Germinal center (tissue), 1 donor: Measurements from ENCODE around the gene HOXB4.
A peak's percentile ranks its signal among the peaks of the same experiment; 100 is the strongest.

Experiments
- DNase-seq: peaks from one replicate; pipeline ENCODE4 v3.0.0; 2012; ENCODE audit warnings: mixed read lengths, low spot score

The HOXB4 gene

GRCh38 chr17:48601539-48602425 lies 23.6 kb upstream of the HOXB4 start:
- DNase-seq = no peak

DNA sequence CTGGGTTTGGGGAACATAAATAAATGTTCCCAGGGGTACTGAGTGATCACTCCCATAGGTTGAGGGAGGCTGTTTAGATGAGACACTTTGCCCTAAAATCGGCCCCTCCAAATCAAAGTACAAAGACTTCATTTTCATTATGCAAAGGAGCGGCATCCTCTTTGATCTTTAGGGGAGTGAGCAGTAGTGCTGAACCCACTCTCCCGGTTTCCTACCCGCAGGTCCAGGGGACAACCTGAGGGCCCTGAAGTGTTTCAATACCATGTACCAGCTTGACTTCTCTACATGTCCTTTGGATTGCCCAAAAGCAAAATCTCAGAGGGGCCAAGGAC lies 23.0 kb upstream of the HOXB4 start:
- DNase-seq = no peak

- DNase-seq = no peak
Measured at GRCh38 chr17:48600244-48601098, 22.3 kb upstream of the HOXB4 start.

- DNase-seq = no peak
Measured at GRCh38 chr17:48599354-48599753, 21.2 kb upstream of the HOXB4 start.

GRCh38 chr17:48598736-48599135 lies 20.6 kb upstream of the HOXB4 start:
- no peak for DNase-seq

DNA sequence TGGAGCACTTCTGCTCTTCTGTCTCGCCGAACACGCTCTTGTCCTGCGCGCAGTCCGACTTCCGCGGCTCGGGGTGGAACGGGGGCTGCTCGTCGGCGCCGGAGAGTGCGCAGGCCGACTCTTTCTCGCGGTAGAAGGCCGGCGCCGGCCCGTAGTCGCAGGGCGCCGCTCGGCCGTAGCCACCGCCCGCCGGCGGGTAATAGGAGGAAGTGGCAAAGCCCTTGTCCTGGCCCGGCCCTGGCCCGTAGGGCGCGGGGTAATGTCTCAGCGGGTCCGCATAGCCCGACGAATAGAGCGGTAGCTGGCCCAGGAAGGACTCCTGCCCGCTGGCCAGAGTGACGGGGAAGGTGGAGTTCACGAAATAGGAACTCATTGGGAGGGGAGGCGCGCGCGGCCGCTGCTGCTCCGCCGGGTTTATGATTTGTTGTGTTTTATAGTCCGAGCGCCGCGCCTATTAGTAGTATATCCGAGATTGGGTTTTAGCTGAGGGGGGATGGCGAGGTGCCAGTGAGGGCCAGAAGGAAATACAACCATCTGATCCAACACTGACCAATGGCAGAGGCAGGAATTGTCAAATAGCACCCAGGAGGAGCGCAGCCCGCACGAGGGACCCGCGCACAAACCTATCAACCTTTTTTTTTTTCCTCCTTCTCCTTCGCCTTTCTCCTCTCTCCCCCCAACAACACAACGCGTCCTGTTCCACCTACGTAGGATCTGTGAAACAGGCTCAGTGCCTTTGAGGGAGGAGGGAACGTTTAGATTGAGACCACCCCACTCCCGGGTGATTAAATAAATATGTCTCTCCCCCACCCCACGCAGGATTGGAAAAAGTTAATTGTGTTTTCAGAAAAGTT lies 19.9 kb upstream of the HOXB4 start:
- DNase-seq = peak; percentile 55

- DNase-seq = no peak
Measured at GRCh38 chr17:48597528-48597777, 19.3 kb upstream of the HOXB4 start.

- DNase-seq = no peak
Measured at GRCh38 chr17:48596735-48597527, 18.8 kb upstream of the HOXB4 start.

GRCh38 chr17:48596000-48596734 lies 18.0 kb upstream of the HOXB4 start:
- DNase-seq = no peak

DNA sequence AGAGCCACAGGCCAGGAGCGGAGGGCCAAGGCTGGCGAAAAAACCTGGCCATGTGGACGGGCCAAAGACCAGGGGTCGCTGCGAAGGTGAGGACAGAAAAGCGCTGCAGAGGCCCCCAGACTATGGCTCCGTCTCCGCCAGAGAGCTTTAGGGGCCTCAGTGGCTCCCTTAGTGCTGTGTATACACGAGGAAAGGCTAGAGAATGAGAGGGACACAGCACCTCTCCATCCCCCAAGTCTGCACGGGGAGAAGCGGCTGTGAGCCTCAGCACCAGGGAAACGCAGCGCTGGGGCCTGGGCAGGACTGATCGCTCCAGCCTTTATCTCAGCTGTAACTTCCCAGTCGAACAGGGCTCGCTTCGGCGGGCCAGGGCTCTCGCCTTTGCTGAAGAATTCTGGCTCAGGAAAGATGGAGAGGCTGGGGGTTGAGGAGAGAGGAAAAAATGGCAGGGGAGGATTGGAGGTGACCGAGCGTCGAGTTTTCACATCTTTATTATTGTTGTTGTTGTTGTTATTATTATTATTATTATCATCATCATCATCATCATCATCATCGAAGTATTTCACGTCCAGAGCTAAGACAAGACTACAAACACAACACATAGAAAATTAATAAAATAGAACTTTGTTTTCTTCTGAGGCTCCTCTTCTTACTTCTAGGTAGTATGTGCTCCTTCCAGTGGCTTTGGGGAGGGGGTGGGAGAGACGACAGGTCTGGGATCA lies 17.3 kb upstream of the HOXB4 start:
- DNase-seq = no peak

- no peak for DNase-seq
Measured at GRCh38 chr17:48594538-48595277, 16.6 kb upstream of the HOXB4 start.

DNA sequence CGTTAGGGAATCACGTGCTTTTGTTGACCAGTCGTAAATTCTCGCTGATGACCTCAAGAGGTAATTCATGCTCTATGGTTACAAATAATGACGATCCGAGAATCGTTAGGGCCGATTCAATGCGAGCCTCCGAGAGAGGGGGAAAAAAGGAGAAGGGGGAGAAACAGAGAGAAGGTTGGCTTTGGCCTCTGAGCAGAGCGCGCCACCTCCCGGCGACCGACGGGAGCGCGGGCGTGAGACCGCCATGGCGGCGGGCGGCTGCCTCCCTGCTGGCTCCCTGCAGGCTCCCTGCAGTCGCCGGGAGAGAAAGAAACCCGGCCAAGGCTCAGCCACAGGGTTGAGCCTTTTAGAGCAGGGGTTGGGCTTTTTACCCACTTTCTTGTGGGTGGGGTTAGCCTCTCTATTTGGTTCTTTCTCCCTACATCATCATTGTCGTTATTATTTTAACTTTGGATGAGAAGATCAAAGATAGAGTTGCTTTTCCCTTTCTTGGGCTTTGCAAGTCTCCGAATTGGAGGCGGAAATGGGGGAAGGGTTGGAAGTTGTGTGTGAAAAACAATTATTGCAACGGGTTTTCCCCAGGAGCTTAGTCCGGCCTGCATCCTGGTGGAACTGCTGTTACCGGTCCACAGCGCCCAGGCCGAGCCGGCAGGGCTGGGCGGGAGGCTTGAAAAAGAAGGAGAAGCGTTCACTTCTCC lies 15.8 kb upstream of the HOXB4 start:
- peak; percentile 89 for DNase-seq

DNA sequence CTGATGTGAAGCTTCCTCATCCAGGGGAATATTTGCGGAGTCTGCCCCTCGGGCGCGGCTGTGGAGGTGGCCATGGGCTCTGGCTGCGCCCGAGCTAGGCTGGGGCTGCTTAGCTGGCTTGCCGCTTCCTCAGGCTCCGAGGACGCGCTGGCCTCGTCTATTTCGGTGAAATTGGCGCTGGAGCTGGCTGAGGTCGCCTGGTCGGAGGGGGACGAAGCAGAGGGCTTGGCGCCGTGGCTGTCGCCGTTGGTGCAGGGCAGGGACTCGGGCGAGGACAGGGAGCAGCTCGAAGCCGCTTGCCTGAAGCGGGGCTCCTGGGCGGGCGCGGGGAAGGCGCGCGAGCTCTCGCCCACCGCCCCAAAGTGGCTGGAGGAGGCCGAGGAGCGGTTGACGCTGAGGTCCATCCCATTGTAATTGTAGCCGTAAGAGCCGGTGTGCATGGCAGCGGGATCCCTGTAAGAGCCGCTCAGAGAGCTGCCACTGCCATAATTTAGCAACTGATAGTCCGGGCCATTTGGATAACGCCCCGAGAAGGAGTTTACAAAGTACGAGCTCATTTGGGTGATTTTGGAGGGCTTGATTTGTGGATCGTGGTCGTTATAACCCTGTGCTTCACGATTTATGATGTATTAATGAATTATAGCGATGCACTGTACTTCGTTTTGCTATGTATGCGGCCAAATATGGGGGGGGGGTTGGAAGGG lies 15.1 kb upstream of the HOXB4 start, which contains the start of gene HOXB5:
Gene HOXB5, minus strand, starts transcription at position 654 of the 704 bp plus-strand sequence. Its CDS starts 97 bp downstream, at position 557.
- no peak for DNase-seq

DNA sequence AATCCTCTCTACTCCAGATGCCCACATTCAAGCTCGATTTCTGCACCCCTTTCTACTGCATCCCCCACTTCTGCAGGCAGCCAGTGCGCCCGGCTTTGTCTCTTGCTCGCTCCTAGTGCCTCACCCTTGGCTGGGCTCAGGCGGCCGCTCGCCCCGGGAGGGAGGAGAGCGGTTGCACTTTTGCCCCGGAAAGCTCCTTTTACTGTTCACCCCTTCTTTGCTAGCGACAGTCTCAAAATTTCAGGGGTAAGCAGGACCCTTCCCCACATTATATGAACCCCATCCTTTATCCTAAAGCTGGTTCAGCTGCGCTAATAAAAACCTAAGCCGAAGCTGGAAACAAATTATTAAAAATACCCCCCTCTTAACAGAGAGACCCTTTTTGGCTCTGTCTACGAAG lies 14.4 kb upstream of the HOXB4 start:
- DNase-seq = no peak

- no peak for DNase-seq
Measured at GRCh38 chr17:48592057-48592514, 13.9 kb upstream of the HOXB4 start.

- no peak for DNase-seq
Measured at GRCh38 chr17:48591255-48592056, 13.3 kb upstream of the HOXB4 start.

DNA sequence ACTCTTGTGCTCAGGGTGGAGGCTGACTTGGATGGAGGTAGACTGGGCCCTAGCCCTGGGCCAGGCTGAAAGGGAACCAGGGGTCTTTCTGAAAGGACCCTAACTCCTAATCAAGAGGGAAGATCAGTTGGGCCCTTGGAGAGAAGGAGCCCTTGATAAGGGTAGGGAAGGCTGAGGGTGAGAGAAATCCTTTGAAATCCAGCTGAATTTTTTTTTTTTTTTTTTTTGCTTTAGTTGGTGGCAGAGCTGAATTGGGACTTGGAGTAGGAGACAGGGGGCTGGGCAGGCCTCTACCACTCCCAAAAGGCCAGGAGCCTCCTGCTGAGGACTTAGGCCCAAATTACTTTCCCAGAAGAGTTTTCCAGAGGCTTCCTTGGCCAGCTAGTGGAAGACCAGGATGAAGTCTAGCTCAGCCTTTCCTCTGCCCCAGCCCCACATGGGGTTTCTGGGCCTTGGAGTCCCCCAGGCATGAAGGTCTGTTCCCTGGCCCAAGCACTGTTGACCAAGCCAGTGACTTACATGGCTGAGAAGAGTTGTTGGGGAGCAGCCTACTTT lies 12.5 kb upstream of the HOXB4 start:
- no peak for DNase-seq
